GM23338 (cell line): ENCODE data around the gene RNLS. TPM values are rescaled to one million over a fixed set of nuclear protein-coding genes. Genes with fewer than 3 reads are reported as not detected.

Source experiments
- ATAC-seq: fragments of 200-7000 bp; cut with Tn5 transposase; 3 replicates; pipeline ENCODE4 v1.9.1; 2020
- DNase-seq: peaks from one replicate; pipeline ENCODE4 v3.0.0-alpha.2; 2015; ENCODE audit warnings: low spot score
- H2AFZ ChIP-seq: fragments of 200-600 bp; sonication (generic); 2 replicates; pipeline ENCODE4 v1.8.0; 2016; ENCODE audit warnings: antibody characterized with exemption, mild to moderate bottlenecking, moderate library complexity
- H3F3A ChIP-seq: fragments of 200-600 bp; sonication (generic); replicated peaks from 2 replicates; pipeline ENCODE4 v1.8.0; 2017; ENCODE audit warnings: antibody characterized with exemption, mixed run types, low read depth
- H3K27ac ChIP-seq: fragments of 200-600 bp; sonication (generic); 2 replicates; pipeline ENCODE4 v1.6.1; 2016; ENCODE audit warnings: low read depth
- H3K27me3 ChIP-seq: fragments of 200-600 bp; sonication (generic); 2 replicates; pipeline ENCODE4 v1.8.0; 2016; ENCODE audit warnings: mild to moderate bottlenecking, mixed run types, moderate library complexity; ENCODE audit not compliant: insufficient read depth
- H3K36me3 ChIP-seq: fragments of 200-600 bp; sonication (generic); 2 replicates; pipeline ENCODE4 v1.8.0; 2016; ENCODE audit warnings: mild to moderate bottlenecking; ENCODE audit not compliant: insufficient read depth
- H3K4me1 ChIP-seq: fragments of 200-600 bp; sonication (generic); 2 replicates; pipeline ENCODE4 v1.8.0; 2016; ENCODE audit warnings: mild to moderate bottlenecking, moderate library complexity; ENCODE audit not compliant: insufficient read depth
- H3K4me2 ChIP-seq: fragments of 200-600 bp; sonication (generic); 2 replicates; pipeline ENCODE4 v1.7.1; 2017; ENCODE audit warnings: mixed run types
- H3K4me3 ChIP-seq: fragments of 200-600 bp; sonication (generic); 2 replicates; pipeline ENCODE4 v1.6.1; 2016; ENCODE audit warnings: mixed run types
- H3K79me2 ChIP-seq: fragments of 200-600 bp; sonication (generic); replicated peaks from 2 replicates; pipeline ENCODE4 v1.8.0; 2017; ENCODE audit warnings: mild to moderate bottlenecking; ENCODE audit not compliant: insufficient read depth
- H3K9me2 ChIP-seq: fragments of 200-600 bp; sonication (generic); 2 replicates; pipeline ENCODE4 v1.8.0; 2017; ENCODE audit not compliant: insufficient read depth
- H4K20me1 ChIP-seq: fragments of 200-600 bp; sonication (generic); replicated peaks from 2 replicates; pipeline ENCODE4 v1.8.0; 2017; ENCODE audit warnings: mild to moderate bottlenecking; ENCODE audit not compliant: insufficient read depth
- H3K27ac Mint-ChIP-seq: 2 replicates; pipeline ENCODE4 v1.8.0; 2020; ENCODE audit warnings: inconsistent platforms, mild to moderate bottlenecking, moderate library complexity, mixed read lengths
- H3K27me3 Mint-ChIP-seq: 3 replicates; pipeline ENCODE4 v1.8.0; 2022; ENCODE audit warnings: low read depth, mild to moderate bottlenecking, moderate library complexity, mixed read lengths, inconsistent platforms; ENCODE audit not compliant: insufficient read depth, poor library complexity
- H3K36me3 Mint-ChIP-seq: 3 replicates; pipeline ENCODE4 v1.8.0; 2021; ENCODE audit warnings: low read depth, mild to moderate bottlenecking, inconsistent platforms, moderate library complexity, mixed read lengths
- H3K4me1 Mint-ChIP-seq: 3 replicates; pipeline ENCODE4 v1.8.0; 2020; ENCODE audit warnings: mild to moderate bottlenecking, inconsistent platforms, mixed read lengths
- H3K4me3 Mint-ChIP-seq: 3 replicates; pipeline ENCODE4 v1.8.0; 2021; ENCODE audit warnings: moderate library complexity, mild to moderate bottlenecking, inconsistent platforms, mixed read lengths
- H3K9me3 Mint-ChIP-seq: 3 replicates; pipeline ENCODE4 v1.8.0; 2020; ENCODE audit warnings: moderate library complexity, mild to moderate bottlenecking, inconsistent platforms, mixed read lengths
- CREB1 ChIP-seq: fragments of 250-450 bp; sonication (Bioruptor Pico); IDR thresholded peaks from 2 replicates; pipeline ENCODE4 v1.5.0; 2020; ENCODE audit warnings: low read depth, mild to moderate bottlenecking, moderate library complexity
- CTCF ChIP-seq, 2 experiments: fragments of 200-600 bp in 1 of 2; sonication (generic) in 1 of 2; conservative IDR thresholded peaks; 2 replicates each; pipeline versions ENCODE4 v1.5.1 to v1.6.1; 2016 to 2017; ENCODE audit warnings: antibody characterized with exemption in 2 of 2, low read depth in 2 of 2, mild to moderate bottlenecking in 2 of 2, moderate library complexity in 1 of 2
- EZH2 ChIP-seq: fragments of 200-600 bp; sonication (generic); IDR thresholded peaks from one replicate; pipeline ENCODE4 v1.8.0; 2017; ENCODE audit warnings: antibody characterized with exemption, mild to moderate bottlenecking, low read depth; ENCODE audit not compliant: unreplicated experiment
- EZH2phosphoT487 ChIP-seq: fragments of 200-600 bp; sonication (generic); IDR thresholded peaks from one replicate; pipeline ENCODE4 v1.8.1; 2018; ENCODE audit warnings: antibody characterized with exemption; ENCODE audit not compliant: unreplicated experiment
- REST ChIP-seq: IDR thresholded peaks from one replicate; pipeline ENCODE4 v1.6.1; 2018; ENCODE audit warnings: antibody characterized with exemption; ENCODE audit not compliant: unreplicated experiment
- STAT1 ChIP-seq: IDR thresholded peaks from one replicate; pipeline ENCODE4 v1.6.1; 2016; ENCODE audit warnings: antibody characterized with exemption; ENCODE audit not compliant: unreplicated experiment
- ZNF114 ChIP-seq: fragments of 250-450 bp; sonication (Bioruptor Pico); IDR thresholded peaks from 2 replicates; pipeline ENCODE4 v1.5.0; 2020; ENCODE audit warnings: mild to moderate bottlenecking, moderate library complexity
- ZNF462 ChIP-seq: fragments of 250-450 bp; sonication (Bioruptor Pico); IDR thresholded peaks from 2 replicates; pipeline ENCODE4 v1.5.0; 2020; ENCODE audit warnings: mild to moderate bottlenecking, moderate library complexity
- polyA plus RNA-seq: library from polyadenylated mRNA; unstranded; fragments of >200 nt; fragmentation: Nextera tagmentation; extraction: Ambion mirVana; gene quantifications from 2 replicates; pipeline ENCODE4 v1.2.1, GENCODE V29; 2016
- total RNA-seq: library from RNA; depleted of rRNA; stranded (reverse); fragments of >200 nt; shearing (Covaris generic); gene quantifications from 2 replicates; pipeline ENCODE4 v1.2.3, GENCODE V29; 2014

RNLS gene
- total and polyA plus RNA-seq, 2 experiments from 2014 or later, result 8.8 to 15.2 TPM

DNA sequence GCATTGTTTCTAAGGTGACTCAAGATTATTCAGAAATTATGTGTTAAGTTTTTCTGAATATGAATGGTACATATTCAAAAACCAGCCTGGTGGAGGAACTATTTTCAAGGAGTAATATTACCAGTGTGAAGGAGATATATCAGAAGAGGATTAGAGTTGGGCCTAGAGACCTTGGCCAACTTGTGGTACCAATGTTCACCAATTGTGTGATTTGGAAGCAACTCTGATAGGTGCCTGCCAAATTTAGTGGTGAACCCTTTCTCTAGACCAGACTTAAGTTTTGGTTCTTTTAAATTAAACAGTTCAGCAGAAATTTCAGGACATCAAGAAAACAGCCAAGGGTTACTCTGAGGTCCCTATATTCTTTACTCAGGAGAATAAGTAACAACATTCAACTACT, 88.6 kb downstream of the RNLS start:
- Histone ChIP-seq H4K20me1 (no peaks in the 10 kb centered on the region), H3K79me2 (no peaks in the 10 kb centered on the region), H3K9me2 (no peaks in the 10 kb centered on the region), H3K4me1 (peaks cover 19% of the 10 kb centered on the region), H3F3A (no peaks in the 10 kb centered on the region), H3K4me2 (no peak overlapping the region), H3K4me3 (no peak overlapping the region), H3K27ac (no peak overlapping the region), H2AFZ (no peak overlapping the region), H3K36me3 (no peaks in the 10 kb centered on the region), H3K27me3 (no peaks in the 10 kb centered on the region)
- H3K4me1 Mint-ChIP-seq, result peaks cover 25% of the 10 kb centered on the region
- DNase-seq (no peak), ATAC-seq (no peak)
- no peaks in the 10 kb centered on the region for H3K36me3 Mint-ChIP-seq
- H3K9me3 Mint-ChIP-seq, result no peaks in the 10 kb centered on the region
- no peak overlapping the region for H3K27ac Mint-ChIP-seq
- TF ChIP-seq ZNF462 (CRISPR knock-in tag), result no peak
- TF ChIP-seq EZH2phosphoT487, result no peak
- no peak for TF ChIP-seq CTCF (conservative IDR thresholded peaks at IDR 0.05; ENCODE audit: low read depth in 2 of 2)
- TF ChIP-seq EZH2, result no peak
- TF ChIP-seq ZNF114 (CRISPR knock-in tag), result no peak
- no peak for TF ChIP-seq REST
- no peak for TF ChIP-seq CREB1 (CRISPR knock-in tag)
- TF ChIP-seq STAT1, result no peak
- H3K27me3 Mint-ChIP-seq, result no peaks in the 10 kb centered on the region
- H3K4me3 Mint-ChIP-seq, result no peak overlapping the region
